GM19328 (cell line): ENCODE data around the gene ERC2.
A peak's percentile ranks its signal among the peaks of the same experiment; 100 is the strongest.

Experiments used
- ATAC-seq: cut with Tn5 transposase; IDR thresholded peaks from one replicate; pipeline ENCODE4 v1.9.1; 2021; ENCODE audit warnings: mild to moderate bottlenecking, moderate library complexity; ENCODE audit not compliant: unreplicated experiment

The ERC2 gene

DNA sequence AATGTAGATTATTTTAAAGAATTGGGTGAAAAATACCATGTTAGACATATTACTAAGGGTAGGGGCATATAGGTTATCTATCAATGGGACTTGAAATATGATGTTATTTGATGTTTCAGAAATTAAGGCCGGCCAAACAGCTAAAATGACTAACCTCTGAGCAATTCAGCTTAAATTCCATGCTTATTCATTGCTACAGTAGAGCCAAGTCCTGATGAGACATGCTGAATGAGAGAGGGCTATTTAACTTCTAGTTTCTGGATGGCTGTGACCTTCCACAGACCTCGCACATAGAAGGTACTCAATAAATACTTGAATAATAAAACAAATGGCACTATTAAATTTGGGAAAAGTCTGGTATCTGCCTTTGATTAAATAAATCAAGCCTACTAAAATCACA lies 805.6 kb downstream of the ERC2 start:
- ATAC-seq: no peak

DNA sequence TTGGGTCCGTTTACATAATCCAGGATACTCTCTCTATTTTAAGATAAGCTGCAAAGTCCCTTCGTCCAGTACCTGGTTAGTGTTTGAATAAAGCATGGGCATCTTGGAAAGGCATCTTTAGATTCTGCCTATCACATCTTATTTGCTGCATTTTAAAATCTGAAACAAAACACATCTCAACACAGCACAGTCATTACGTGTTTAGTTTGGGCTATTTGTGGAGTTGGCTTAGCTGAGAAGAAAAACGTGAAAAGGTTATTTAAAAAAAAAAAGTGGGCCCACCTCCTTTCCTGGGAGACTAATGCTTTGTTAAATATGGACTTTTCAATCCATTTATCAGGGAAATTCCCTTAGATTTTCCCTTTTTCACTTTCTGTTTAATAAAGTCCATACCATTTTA lies 806.7 kb downstream of the ERC2 start:
- no peak for ATAC-seq

DNA sequence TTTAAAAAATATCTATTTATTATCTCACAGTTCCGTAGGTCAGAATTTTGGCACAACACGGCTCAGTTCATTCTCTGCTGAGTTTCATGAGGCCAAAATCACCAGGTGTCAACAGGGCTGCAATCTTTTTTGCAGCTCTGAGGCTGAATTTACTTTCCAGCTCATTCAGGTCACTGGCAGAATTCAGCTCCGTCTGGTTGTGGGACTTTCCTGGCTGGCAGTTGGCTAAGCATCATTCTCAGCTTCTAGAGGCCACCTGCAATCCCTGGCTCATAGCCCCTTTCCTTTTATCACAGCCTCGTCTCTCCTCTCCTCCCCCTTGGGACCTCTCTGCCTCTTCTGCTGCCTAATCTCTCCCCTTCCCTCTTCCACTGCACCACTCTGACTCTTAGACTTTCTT lies 807.1 kb downstream of the ERC2 start:
- ATAC-seq: no peak

DNA sequence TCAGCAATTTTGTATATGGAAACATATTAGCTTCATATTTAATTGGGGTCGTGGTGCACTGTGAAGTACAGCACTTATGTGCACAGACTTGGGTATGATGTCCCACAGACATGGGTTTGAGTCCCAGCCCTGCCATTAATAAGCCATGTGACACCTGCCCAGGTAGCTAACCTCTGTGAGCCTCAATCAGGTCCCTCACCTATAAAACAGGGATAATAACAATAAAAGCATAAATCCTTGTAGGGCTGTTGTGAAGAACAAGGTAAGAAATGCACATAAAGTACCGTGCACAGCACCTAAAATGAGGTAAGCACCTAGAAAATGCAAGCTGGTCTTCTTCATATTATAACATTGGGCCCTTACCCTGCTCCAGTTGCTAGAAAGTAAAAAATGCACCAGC lies 807.6 kb downstream of the ERC2 start:
- ATAC-seq: no peak

DNA sequence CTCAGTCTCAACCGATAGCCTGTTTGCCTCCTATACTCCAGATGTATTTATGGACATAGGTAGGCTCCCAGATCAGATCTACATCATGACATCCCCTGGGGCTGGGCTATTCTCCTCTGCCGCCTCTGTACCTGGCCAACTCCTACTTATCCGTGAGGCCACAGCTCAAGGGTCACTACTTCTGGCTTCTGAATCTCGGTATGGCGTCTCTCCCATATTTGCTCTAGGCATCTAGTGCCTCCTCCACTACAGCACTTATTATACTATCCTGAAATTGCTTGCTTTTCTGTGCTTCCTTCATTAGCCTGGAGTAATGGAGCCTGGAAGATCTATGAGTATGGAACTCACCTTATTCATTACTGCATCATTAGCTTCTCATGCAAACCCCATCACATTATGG lies 808.6 kb downstream of the ERC2 start:
- no peak for ATAC-seq

DNA sequence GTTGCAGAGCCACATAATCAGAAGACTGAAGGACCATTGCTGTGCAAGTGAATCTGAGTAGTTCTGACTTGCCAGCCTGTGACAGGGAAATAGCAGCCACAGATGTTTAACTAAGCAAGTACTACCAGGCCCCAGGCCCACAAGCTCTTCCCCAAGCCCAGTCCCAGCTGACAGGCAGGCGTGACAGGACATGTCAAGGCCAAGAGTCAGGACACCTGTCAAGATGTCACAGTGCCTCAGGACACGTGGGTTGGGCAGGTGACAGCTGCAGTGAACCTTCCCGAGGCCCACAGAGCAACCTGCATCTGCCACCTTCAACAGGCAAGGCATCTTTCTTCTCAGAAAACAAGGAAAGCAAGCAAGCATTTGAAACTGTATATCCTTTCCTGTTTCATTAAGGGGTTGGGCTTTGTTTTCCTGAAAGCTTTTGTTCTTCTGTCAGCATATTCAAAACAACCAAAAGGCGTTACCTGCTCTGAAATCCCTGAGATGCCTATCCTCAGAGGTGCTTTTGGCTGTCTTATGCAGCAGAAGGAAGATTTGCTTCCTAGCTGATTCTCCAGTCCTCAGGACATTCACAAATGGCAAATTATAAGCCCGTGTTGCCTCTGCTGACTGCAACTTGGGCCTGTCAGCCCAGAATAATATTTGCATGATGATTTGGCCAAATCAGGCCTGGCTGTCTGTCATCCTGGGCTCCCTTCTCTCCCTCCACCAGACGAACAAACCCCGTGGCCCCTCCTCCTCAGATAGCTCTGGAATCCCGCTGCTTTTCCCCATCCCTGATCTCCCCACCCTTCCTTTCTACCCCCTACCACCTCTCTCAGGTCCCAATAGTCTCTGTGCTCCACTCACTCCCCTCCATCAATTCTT lies 809.3 kb downstream of the ERC2 start:
- ATAC-seq: no peak

DNA sequence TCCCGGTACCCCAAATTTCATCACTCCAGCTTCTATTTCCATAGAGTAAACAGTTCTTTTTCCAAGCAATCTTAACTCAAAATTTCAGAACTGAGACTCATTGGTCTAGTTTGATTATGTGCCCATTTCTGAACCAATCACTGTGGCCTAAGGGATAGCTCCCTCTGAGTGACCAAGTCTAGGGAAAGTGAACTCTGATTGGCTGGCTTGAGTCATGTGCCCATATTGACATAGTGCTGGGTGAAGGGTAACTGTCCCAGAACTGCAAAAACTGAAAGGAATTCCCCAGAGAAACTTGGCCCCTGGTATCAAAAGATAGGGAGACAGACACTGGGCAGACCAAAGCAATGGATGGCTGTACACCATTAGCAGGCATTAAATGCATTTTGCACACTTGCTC lies 810.0 kb downstream of the ERC2 start:
- ATAC-seq: no peak

DNA sequence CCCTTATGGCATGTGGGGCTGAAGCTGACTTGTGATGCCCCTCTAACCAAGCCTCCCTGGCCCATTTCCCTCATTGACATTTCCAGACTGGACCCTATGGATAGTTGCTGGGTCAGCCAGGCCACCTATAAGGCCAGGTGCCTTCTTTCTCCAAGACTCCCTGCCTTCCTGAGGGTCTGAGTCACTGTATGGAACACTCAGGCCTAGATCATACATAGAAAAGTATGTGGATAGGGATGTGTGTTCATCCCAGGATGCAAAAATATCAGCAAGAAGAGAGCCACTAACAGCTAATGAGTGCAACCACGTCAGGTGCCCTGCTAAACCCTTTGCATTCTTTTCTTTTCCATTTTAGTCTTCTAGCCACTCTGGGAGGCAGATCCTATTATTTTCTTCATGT lies 812.7 kb downstream of the ERC2 start:
- ATAC-seq: no peak

DNA sequence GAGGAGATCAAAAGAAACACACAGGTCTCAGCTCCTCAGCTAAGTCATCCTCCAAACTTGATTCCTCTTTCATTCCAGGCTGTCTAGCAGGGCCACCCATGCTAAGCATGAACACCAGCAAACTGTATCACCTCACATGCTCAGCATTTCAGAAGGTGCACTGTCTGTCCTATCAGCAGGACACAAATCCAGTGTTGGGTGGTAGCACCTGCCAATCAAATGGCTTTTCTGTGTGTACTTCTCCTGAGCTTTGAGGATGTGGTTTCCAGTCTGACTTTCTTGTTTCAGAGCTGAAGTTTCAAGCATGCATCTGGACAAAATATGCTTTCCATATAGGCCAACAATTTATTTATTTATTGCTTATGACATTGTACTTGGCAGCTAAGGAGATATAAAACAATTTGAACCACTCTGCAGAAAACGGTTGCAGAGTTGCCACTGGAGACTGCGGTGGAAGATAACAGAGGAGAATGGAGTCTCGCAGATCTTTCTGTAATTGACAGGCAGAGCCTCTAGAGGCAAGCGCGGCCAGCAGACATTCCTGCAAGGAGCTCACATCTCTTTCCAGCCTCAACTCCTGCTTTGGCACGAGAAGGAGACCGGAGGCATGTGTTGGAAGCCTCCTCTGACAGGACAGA lies 814.0 kb downstream of the ERC2 start:
- ATAC-seq: peak; percentile 91

DNA sequence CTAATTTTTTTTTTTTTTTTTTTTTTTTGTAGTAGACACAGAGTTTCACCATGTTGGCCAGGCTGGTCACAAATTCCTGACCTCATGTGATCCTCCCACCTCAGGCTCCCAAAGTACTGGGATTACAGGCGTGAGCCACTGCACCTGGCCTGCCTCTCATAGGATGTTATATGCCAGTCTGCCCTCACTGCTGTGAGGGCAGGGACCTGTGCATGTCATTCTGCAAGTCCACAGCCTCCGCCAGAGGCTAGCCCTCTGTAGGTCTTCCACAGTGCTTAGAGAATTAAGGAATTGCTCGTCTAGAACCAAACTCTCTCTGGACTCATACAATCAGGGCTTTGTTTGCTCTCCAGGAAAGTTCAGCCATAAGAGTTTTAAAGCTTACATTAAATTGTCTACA lies 817.3 kb downstream of the ERC2 start:
- no peak for ATAC-seq

DNA sequence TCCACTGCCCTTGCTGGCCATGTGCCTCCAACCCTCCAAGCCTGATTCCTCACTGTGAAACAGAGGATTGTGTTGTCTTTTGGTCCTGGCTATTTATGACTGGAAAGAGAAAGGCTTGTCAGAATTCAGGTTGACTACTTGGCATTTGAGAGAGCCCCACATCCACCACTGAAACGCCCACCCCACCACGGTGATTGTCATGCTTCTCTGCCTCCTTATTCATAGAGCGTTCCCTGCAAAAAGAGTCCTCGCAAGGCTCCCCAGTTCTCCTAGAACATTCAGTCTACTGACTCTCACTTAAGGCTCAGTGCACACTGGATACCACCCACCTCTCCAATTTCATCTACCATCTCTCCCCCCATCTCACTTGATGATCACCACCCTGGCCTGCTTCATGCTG lies 818.3 kb downstream of the ERC2 start:
- ATAC-seq: no peak

DNA sequence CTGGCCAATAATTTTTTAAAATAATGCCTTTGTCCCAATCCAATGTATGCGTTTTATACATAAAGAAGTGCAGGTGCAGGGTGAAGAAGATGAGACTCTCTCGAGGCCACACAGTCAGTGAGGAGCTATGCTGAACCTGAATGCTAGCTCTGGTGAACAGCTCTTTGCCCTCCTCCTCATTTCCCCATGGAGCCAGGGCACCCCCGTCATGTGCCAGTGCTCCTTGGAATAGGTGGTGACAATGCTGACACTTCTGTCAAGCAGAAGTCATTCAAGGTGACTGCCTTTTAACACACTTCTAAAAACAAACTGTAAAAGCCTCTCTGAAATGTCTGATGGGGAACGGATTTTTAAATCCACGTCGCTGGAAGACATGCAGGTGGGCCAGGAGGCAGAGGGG lies 818.7 kb downstream of the ERC2 start:
- no peak for ATAC-seq

DNA sequence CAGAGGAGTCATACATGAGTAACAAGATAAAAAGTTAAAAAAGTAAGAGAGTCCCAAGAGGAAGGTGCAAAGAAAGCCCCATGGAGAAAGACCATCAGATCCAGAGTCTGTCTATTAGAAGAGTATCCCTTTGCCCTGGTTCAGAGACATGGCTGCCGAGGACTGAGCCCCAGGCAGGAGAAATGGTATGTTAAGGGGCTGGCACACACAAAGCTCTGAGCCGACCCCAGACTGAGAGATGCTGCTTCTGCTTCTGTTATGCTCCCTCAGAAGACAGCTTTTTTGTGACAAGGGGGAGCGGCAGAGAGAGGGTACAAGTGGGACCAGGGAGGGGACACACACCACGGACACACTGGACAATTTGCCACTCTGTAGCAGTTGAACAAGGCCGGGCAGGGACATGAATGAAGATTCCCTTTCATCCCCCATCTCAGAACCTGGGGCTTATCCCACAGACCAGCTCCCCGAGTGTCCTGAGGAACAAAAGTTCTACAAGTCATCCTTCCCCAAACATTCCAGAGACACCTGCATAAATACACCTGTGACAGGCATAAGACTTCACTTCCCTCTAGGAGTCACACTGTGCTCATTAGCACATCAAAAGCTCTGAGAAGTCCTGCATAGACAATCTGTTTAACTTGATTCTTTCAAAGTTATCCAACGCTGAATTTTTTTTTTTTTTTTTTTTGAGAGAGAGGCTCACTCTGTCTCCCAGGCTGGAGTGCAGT lies 819.5 kb downstream of the ERC2 start:
- ATAC-seq: no peak

DNA sequence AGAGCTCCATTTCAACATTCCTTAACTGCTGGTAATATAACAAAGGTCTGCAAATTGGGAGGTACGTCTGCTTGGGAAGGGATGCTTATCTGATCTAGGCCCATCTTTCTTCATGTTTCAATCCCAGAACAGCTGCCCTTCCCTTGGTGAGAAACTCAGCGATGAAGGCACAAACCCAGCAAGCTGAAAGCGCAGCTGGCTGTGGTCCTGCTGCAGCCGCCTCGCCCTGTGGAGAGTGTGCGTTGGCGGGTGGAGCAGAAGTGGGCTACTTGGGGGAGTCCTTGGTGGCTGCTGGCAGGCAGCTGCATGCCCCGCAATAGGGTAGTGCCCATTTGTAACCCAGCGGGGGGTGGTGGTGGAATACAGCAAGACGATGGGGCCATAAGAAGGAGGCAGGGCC lies 820.6 kb downstream of the ERC2 start:
- no peak for ATAC-seq

DNA sequence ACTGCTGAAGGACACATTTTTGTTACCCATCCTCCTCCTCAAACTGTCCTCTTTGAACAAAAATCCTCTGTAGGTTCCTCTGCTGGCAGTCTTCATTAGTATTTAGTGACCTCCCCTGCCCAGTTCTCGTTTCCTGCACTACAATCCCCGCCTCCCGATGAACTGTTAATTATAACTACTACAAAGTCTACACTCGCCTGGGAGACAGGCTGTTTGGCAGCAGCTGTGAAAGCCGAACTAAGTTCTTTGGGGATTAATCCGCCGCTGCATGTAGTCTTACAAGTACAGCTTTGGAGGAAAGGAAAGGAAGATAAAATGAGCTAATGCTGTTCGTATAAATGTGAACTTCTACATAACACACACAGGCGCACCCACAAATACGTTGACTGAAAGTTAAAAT lies 821.2 kb downstream of the ERC2 start:
- no peak for ATAC-seq

DNA sequence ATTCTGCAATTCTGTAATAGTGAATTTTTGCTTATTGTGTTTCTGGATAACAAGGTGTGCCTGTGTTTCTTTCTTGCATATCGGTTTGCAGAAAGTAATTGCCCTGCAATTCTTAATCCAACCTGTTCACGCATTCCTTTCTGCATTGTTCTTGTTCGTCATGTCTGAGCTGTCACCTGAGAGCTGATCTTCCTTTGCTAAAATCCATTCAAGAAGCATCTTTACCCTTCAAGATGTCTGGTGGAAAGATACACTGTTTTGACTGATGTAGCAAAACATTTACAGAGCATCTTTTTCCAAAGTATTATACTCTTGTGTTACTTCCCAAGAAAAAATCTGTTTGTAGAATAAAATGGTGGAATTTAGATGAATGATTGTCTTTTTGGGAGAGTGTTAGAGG lies 822.1 kb downstream of the ERC2 start:
- no peak for ATAC-seq

DNA sequence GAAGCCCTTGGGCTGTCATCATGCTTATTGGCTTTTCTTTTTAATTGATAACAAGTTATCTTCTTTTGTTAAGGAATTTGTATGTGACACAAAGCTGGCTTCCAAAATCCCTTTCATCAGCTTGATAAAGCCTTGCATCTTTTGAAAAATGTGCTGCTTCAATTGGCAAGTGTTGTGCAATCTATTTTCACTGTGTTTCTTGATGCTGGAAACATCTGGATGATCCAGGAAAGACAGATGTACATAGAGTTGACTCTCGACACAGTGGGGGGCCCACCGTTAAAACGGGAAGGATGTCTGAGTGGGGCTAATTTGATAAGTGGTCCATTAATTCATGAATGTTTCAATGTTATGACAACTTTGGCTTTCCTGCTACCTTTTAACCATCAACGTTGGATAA lies 822.8 kb downstream of the ERC2 start:
- no peak for ATAC-seq

DNA sequence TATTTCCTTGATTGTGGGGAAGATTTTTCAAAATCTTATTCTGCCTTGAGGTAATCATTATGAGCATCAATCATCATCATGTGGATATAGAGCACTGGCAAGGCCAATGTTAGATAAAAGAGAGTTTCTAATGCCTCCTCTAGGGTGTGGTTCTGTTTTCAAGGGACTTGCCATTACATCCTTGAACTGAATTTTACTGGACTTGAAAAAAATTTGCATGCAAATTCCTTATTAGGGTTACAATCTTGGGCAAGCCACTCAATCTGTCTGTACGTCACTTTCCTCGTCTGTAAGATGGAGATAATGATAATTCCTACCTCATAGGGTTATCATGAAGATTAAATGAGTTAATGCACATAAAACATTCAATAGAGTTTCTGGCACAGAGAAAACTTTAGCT lies 825.0 kb downstream of the ERC2 start:
- no peak for ATAC-seq

DNA sequence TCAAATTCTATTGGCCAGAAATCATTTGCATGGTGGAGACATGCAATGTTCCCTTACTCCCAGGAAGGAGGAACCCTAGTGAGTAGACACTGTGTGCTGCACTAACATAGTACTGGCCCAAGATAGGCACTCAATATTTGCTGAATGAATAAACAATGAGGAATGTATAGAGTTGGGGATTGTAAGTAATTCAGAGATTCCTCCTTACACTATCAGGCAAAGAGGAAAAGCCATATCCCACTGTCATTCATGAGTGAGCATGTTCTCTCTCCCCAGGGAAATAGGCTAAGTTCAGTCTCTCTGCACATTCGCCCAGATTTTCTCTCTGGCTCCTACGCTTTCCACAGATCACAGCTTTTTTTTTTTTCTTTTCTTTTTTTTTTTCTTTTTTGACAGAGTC lies 826.3 kb downstream of the ERC2 start:
- ATAC-seq: no peak

DNA sequence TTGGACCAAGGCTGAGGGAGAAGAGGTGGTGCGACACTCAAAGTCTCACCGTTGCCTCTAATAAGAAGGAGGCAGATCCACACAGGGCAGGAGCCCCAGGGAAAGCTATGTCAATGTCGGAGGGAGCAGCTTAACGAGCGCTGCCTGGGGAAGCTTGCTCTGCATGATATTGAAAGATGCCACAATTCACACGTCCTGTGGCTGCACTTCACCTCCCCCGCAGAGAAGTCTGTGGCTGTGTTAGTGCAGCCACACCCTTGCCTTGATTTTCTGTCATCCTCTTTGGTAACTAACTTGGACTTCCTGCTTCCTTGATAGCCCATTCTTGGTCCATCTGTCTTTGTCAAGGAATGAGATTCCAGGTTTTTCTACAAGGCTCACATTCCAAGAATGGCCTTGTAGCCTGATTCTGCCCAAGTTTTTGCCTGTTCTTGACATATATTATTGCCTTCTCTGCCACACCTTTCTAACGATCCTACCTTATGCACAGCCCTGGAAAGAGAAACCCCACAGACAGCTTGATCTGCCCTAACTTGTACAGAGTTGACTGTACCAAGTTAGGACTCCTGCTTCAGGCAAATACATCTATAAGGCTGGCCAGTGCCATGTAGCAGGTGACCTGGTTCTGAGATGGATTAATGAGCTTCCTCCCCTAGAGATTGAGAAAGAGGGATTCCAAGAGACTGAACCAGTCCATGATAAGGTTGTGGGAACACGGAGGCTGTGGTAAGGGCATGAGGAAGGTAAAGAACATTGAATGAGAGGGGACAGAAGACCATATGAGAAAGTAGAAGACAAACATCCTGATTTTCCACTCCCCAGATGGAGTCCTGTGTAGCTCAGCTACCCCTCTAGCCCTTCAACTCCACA lies 828.1 kb downstream of the ERC2 start:
- no peak for ATAC-seq

DNA sequence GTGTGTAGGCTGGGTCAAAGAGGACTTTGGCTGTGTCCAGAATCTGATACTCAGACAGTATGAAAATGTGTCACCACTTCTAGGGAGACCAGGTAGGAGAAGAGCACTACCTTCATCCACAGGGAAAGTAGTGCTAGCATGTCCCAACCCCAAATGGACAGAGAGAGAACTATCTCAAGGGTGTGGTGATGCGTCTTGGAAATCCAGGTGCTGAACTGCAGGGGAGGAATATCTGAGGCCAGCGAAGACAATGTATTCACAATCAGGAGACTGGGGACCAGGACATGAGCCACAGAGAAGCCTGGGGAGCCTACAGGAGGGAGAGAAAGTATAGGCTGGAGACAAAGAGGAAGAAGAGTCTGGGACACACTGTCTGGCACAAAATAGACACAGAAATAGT lies 829.1 kb downstream of the ERC2 start:
- ATAC-seq: no peak
